HL-60 (cell line): ENCODE data around the gene PTBP1.

ENCODE experiments used
- DNase-seq, 2 experiments: peaks; one replicate each; pipeline ENCODE4 v3.0.0-alpha.2; 2010 to 2020; ENCODE audit warnings: low read depth in 1 of 2, low spot score in 1 of 2
- H3K27ac ChIP-seq: fragments of 250-450 bp; sonication (Bioruptor Pico); replicated peaks from 2 replicates; pipeline ENCODE4 v1.5.1; 2020; ENCODE audit warnings: mild to moderate bottlenecking, moderate library complexity
- H3K27me3 ChIP-seq: fragments of 250-450 bp; sonication (Bioruptor Pico); 2 replicates; pipeline ENCODE4 v1.5.1; 2021; ENCODE audit warnings: mild to moderate bottlenecking, moderate library complexity; ENCODE audit not compliant: insufficient read depth, poor library complexity, severe bottlenecking
- H3K4me3 ChIP-seq: replicated peaks from 2 replicates; pipeline ENCODE4 v1.5.1; 2011; ENCODE audit warnings: mild to moderate bottlenecking, control low read depth, low read length; ENCODE audit not compliant: insufficient read depth
- GABPA ChIP-seq: IDR thresholded peaks from 2 replicates; pipeline ENCODE4 v1.6.1; 2012; ENCODE audit warnings: low read depth
- POLR2AphosphoS5 ChIP-seq: IDR thresholded peaks from 2 replicates; pipeline ENCODE4 v1.6.1; 2012; ENCODE audit warnings: low read depth
- SPI1 ChIP-seq: IDR thresholded peaks from 2 replicates; pipeline ENCODE4 v1.6.1; 2012; ENCODE audit warnings: low read depth, mild to moderate bottlenecking, borderline replicate concordance
- TF ChIP-seq, protein P1 (sequence below): IDR thresholded peaks from 2 replicates; pipeline ENCODE4 v1.6.1; 2012; ENCODE audit warnings: low read depth; ENCODE audit not compliant: insufficient replicate concordance
- TF ChIP-seq, protein P2 (sequence below): IDR thresholded peaks from one replicate; pipeline ENCODE4 v1.5.1; 2011; ENCODE audit warnings: low read length, control low read depth, inconsistent platforms; ENCODE audit not compliant: insufficient read depth

PTBP1 gene

DNA sequence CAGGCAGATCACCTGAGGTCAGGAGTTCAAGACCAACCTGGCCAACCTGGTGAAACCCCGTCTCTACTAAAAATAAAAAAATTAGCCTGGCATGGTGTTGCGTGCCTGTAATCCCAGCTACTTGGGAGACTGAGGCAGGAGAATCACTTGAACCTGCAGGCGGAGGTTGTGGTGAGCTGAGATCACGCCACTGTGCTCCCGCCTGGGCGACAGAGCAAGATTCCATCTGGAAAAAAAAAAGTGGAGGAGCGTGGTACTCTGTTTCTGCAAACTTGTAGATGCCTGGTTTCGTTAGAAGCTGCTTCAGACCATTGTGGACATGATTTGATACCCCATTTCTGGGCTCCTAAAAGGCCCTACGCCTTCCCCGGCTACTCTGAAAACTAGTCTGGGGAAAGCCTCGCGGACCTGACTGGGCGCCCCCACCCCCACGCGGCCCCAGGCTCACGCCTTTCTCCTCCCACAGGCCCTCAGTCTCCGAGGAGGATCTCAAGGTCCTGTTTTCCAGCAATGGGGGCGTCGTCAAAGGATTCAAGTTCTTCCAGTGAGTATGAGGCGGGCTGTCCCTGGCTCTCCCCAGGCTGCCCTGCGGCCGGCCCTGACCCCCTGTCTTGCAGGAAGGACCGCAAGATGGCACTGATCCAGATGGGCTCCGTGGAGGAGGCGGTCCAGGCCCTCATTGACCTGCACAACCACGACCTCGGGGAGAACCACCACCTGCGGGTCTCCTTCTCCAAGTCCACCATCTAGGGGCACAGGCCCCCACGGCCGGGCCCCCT is 13.0 kb downstream of the PTBP1 start:
- Histone ChIP-seq H3K4me3 (no peak overlapping the region), H3K27ac (peak overlapping the region; percentile 62), H3K27me3 (no peaks in the 10 kb centered on the region)
- TF ChIP-seq, protein P1, sequence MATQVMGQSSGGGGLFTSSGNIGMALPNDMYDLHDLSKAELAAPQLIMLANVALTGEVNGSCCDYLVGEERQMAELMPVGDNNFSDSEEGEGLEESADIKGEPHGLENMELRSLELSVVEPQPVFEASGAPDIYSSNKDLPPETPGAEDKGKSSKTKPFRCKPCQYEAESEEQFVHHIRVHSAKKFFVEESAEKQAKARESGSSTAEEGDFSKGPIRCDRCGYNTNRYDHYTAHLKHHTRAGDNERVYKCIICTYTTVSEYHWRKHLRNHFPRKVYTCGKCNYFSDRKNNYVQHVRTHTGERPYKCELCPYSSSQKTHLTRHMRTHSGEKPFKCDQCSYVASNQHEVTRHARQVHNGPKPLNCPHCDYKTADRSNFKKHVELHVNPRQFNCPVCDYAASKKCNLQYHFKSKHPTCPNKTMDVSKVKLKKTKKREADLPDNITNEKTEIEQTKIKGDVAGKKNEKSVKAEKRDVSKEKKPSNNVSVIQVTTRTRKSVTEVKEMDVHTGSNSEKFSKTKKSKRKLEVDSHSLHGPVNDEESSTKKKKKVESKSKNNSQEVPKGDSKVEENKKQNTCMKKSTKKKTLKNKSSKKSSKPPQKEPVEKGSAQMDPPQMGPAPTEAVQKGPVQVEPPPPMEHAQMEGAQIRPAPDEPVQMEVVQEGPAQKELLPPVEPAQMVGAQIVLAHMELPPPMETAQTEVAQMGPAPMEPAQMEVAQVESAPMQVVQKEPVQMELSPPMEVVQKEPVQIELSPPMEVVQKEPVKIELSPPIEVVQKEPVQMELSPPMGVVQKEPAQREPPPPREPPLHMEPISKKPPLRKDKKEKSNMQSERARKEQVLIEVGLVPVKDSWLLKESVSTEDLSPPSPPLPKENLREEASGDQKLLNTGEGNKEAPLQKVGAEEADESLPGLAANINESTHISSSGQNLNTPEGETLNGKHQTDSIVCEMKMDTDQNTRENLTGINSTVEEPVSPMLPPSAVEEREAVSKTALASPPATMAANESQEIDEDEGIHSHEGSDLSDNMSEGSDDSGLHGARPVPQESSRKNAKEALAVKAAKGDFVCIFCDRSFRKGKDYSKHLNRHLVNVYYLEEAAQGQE: no peak
- TF ChIP-seq POLR2AphosphoS5 (no peak), GABPA (no peak), SPI1 (no peak)
- TF ChIP-seq, protein P2, sequence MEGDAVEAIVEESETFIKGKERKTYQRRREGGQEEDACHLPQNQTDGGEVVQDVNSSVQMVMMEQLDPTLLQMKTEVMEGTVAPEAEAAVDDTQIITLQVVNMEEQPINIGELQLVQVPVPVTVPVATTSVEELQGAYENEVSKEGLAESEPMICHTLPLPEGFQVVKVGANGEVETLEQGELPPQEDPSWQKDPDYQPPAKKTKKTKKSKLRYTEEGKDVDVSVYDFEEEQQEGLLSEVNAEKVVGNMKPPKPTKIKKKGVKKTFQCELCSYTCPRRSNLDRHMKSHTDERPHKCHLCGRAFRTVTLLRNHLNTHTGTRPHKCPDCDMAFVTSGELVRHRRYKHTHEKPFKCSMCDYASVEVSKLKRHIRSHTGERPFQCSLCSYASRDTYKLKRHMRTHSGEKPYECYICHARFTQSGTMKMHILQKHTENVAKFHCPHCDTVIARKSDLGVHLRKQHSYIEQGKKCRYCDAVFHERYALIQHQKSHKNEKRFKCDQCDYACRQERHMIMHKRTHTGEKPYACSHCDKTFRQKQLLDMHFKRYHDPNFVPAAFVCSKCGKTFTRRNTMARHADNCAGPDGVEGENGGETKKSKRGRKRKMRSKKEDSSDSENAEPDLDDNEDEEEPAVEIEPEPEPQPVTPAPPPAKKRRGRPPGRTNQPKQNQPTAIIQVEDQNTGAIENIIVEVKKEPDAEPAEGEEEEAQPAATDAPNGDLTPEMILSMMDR: no peak
- peak in 1 of 2 experiments; percentile 60 for DNase-seq

DNA sequence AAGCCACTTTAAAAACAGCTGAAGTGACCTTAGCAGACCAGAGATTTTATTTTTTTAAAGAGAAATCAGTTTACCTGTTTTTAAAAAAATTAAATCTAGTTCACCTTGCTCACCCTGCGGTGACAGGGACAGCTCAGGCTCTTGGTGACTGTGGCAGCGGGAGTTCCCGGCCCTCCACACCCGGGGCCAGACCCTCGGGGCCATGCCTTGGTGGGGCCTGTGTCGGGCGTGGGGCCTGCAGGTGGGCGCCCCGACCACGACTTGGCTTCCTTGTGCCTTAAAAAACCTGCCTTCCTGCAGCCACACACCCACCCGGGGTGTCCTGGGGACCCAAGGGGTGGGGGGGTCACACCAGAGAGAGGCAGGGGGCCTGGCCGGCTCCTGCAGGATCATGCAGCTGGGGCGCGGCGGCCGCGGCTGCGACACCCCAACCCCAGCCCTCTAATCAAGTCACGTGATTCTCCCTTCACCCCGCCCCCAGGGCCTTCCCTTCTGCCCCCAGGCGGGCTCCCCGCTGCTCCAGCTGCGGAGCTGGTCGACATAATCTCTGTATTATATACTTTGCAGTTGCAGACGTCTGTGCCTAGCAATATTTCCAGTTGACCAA is 13.7 kb downstream of the PTBP1 start:
- Histone ChIP-seq H3K27me3 (no peaks in the 10 kb centered on the region), H3K27ac (peak overlapping the region; percentile 62), H3K4me3 (no peak overlapping the region)
- peak; percentile 41 to 63 for DNase-seq
- TF ChIP-seq, protein P1: no peak
- TF ChIP-seq POLR2AphosphoS5: peak; percentile 14; the same call in 1 of the 2 replicates

DNA sequence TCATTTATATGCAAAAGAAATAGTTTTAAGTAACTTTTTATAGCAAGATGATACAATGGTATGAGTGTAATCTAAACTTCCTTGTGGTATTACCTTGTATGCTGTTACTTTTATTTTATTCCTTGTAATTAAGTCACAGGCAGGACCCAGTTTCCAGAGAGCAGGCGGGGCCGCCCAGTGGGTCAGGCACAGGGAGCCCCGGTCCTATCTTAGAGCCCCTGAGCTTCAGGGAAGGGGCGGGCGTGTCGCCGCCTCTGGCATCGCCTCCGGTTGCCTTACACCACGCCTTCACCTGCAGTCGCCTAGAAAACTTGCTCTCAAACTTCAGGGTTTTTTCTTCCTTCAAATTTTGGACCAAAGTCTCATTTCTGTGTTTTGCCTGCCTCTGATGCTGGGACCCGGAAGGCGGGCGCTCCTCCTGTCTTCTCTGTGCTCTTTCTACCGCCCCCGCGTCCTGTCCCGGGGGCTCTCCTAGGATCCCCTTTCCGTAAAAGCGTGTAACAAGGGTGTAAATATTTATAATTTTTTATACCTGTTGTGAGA is 14.3 kb downstream of the PTBP1 start:
- no peak for DNase-seq
- H3K27me3 ChIP-seq: no peaks in the 10 kb centered on the region
- peak overlapping the region; percentile 62 for H3K27ac ChIP-seq
- TF ChIP-seq, protein P2: no peak
- TF ChIP-seq SPI1: no peak
- TF ChIP-seq GABPA: no peak; the same call in 1 of the 2 replicates
- TF ChIP-seq, protein P1: no peak
- TF ChIP-seq POLR2AphosphoS5: no peak
- no peak overlapping the region; the same call in 1 of the 2 replicates for H3K4me3 ChIP-seq
